ENCODE measurements around the gene ADAT3. TPM values are rescaled to one million over a fixed set of nuclear protein-coding genes. Genes with fewer than 3 reads are reported as not detected.

Gene ADAT3
- total RNA-seq, 1 donor from 2014 or later, result 0.79 TPM

DNA sequence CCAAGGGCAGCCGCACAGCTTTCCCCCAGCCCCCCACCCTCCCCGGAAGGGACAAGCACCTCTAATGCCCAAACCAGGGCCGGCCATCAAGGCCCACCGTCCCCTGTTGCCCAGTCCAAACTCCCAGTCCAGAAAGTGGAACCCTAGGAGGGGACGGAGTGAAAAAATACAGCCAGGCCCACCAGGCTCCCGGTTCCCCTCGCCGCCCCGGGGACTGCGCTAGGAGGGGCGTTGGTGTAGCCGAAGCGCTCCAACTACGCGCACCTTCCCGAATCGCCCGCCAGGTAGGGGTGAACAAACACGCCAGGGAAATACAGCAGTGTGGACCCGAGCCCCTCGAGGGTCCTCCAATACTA is 43.2 kb upstream of the ADAT3 start:
- DNase-seq (ENCODE audit: low read depth), result no peak
- TF ChIP-seq, protein P1, sequence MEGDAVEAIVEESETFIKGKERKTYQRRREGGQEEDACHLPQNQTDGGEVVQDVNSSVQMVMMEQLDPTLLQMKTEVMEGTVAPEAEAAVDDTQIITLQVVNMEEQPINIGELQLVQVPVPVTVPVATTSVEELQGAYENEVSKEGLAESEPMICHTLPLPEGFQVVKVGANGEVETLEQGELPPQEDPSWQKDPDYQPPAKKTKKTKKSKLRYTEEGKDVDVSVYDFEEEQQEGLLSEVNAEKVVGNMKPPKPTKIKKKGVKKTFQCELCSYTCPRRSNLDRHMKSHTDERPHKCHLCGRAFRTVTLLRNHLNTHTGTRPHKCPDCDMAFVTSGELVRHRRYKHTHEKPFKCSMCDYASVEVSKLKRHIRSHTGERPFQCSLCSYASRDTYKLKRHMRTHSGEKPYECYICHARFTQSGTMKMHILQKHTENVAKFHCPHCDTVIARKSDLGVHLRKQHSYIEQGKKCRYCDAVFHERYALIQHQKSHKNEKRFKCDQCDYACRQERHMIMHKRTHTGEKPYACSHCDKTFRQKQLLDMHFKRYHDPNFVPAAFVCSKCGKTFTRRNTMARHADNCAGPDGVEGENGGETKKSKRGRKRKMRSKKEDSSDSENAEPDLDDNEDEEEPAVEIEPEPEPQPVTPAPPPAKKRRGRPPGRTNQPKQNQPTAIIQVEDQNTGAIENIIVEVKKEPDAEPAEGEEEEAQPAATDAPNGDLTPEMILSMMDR (IDR thresholded peaks at IDR 0.05; ENCODE audit: insufficient read depth, low read length, severe bottlenecking), result no peak

DNA sequence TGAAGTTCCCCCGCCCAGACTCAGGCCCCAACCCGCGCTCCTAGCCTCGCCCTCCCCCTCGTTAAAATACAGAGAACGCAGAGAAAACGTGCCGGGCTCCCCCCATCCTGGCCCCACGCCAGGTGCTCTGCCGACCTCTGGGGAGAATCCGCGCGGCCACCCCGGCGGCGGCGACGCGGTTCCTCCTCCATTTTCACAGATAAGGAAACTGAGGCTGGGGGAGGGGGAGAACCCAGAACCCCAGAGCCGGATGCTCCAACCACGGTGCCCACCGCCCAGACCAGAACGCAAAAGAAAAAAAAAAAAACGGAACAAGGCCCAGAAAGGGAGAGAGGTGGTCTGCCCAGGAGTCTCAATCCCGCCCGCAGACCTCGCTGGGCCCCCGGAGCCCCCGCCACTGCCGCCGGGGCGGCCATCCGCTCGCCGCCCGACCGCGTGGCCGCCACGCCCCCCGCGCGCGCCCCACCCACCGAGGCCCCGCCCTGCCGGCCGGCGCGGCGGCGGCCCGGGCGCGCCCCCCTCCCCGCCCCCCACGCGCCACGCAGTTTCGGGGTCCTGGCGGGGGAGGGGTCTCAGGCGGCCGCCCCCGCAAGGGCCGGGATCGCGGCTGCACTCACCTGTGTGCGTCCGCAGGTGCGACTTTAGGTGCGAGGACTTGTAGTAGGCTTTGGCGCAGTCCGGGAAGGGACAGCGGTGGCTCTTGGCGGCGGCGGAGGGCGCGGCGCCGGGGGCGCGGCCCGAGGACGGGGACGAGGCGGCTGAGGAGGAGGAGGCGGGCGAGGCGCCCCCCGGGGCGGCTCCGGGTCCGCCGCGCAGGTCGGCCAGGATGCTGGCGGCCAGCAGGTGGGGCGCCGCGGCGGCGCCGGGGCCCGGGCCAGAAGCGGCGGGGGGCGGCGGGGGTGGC is 42.5 kb upstream of the ADAT3 start:
- TF ChIP-seq, protein P1 (IDR thresholded peaks at IDR 0.05; ENCODE audit: insufficient read depth, low read length, severe bottlenecking), result no peak
- DNase-seq (ENCODE audit: low read depth) (no peak), FAIRE-seq (no peak)
- Histone ChIP-seq H3K4me3 (ENCODE audit: low read depth, low read length) (peak overlapping the region; percentile 88), H3K36me3 (ENCODE audit: control insufficient read depth, insufficient read depth, low read length) (no peaks in the 10 kb centered on the region), H3K27me3 (ENCODE audit: control insufficient read depth, insufficient read depth, low read length) (no peaks in the 10 kb centered on the region)

More for the DNA sequence above, 43.2 kb upstream of the ADAT3 start:
- no peak for FAIRE-seq
- H3K4me3 ChIP-seq (ENCODE audit: low read depth, low read length), result peak overlapping the region; percentile 88
- no peaks in the 10 kb centered on the region for H3K36me3 ChIP-seq (ENCODE audit: control insufficient read depth, insufficient read depth, low read length)
- H3K27me3 ChIP-seq (ENCODE audit: control insufficient read depth, insufficient read depth, low read length), result no peaks in the 10 kb centered on the region

DNA sequence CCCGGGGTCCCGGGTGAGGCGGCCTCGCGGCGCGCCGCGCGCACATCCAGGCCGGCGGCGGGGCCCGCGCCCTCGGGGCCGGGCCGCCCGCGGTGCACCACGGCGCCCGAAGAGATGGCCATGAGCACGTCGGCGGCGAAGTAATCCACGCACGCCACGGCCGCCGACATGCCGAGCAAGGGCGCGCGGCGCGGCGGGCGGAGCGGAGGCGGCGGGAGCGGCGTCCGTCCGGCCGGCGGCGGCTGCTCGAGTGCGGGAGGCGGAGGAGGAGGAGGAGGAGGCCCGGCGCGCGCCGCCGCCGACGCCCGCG is 41.9 kb upstream of the ADAT3 start, which contains the start of gene KLF16:
Gene KLF16, minus strand, starts transcription at position 252 of the 310 bp plus-strand sequence. Its CDS starts 82 bp downstream, at position 170.
- no peak for FAIRE-seq
- no peaks in the 10 kb centered on the region for H3K27me3 ChIP-seq (ENCODE audit: control insufficient read depth, insufficient read depth, low read length)
- H3K4me3 ChIP-seq (ENCODE audit: low read depth, low read length), result peak within 1 kb of the TSS; percentile 88

DNA sequence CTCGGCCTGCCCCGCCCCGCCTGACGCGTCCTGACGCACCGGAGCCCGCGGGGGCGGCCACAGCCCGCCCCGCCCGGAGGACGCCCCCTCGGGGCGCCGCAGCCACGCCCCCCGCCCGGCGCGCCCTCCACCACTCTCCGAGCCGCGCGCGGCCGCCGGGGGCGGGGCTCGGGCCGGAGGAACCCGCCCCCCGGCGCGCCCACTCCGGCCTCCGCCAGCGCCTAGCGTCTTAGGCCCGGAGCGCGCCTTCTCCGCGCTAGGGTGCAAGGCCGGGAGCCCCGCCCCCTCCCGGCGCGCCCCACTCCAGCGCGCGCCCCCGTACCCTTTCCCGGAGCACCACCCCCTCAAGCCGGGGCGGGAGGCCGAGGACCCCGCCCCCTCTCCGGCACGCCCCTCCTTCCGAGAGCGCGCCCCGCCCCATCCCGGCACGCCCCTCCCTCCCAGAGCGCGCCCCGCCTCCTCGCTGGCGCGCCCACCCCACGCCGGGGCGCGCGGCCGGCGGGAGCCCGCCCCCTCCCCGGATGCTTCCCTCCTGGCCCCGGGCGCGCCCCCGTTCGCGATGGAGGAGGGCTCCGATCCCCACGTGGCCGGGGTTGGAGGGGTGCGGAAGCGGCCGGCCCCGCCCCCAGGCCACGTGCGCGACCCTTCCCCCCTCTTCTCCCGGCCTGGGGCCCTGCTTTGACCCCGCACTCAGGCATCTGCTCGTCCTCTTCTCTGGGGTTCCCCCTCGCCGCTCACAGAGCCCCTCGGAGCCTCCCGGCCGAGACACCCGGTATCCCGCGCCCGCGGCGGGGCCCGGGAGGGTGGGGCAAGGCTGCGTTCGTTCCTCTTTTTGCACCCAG is 41.3 kb upstream of the ADAT3 start:
- Histone ChIP-seq H3K27me3 (ENCODE audit: control insufficient read depth, insufficient read depth, low read length) (no peaks in the 10 kb centered on the region), H3K4me3 (ENCODE audit: low read depth, low read length) (peak overlapping the region; percentile 80), H3K36me3 (ENCODE audit: control insufficient read depth, insufficient read depth, low read length) (no peaks in the 10 kb centered on the region)
- TF ChIP-seq, protein P1 (IDR thresholded peaks at IDR 0.05; ENCODE audit: insufficient read depth, low read length, severe bottlenecking), result no peak
- no peak for FAIRE-seq
- DNase-seq (ENCODE audit: low read depth), result peak; percentile 69

More for the DNA sequence above, 41.9 kb upstream of the ADAT3 start, which contains the start of gene KLF16:
- TF ChIP-seq, protein P1 (IDR thresholded peaks at IDR 0.05; ENCODE audit: insufficient read depth, low read length, severe bottlenecking), result no peak
- no peaks in the 10 kb centered on the region for H3K36me3 ChIP-seq (ENCODE audit: control insufficient read depth, insufficient read depth, low read length)
- no peak for DNase-seq (ENCODE audit: low read depth)

DNA sequence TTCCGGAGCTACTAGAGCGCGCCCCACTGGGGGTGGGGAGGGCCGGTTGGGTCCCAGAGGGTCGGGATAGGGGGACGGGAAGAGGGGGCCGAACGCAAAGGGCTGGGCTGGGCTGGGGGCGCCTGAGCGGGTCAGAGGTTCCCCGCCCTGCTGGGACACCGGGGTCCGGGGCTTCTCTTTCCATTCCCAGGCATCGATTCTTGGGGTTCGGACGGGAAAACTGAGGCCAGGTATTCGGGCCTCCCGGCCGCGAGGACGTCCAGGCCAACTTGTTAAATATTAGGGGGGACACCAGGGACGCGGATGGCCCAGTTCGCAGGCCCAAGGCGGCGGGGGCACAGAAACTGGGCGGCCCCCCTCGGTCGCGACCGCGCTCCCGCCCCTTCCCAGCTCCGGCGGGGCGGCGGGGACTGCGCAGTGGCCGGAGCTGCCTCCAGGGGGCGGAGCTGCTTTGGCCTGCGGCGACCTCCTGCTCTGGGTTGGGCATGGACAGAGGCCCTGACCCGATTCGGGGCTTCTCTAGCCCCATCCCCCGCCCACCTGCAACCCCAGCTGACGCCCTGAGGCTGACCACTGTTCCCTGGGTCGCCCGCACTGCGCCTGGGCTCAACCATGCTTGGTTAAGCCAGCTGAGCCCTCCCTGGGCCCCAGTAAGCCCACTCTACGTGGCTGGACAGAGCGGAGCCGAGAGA is 40.6 kb upstream of the ADAT3 start:
- FAIRE-seq (no peak), DNase-seq (ENCODE audit: low read depth) (no peak)
- H3K4me3 ChIP-seq (ENCODE audit: low read depth, low read length), result peak overlapping the region; percentile 80
- H3K36me3 ChIP-seq (ENCODE audit: control insufficient read depth, insufficient read depth, low read length), result no peaks in the 10 kb centered on the region
- no peaks in the 10 kb centered on the region for H3K27me3 ChIP-seq (ENCODE audit: control insufficient read depth, insufficient read depth, low read length)
- TF ChIP-seq, protein P1 (IDR thresholded peaks at IDR 0.05; ENCODE audit: insufficient read depth, low read length, severe bottlenecking), result peak; percentile 91
